Breast epithelium (tissue), 4 donors: Measurements from ENCODE around the gene MTRR. TPM values are rescaled to one million over a fixed set of nuclear protein-coding genes. Genes with fewer than 3 reads are reported as not detected.

Experiments used
- DNase-seq, 2 donors: peaks; one replicate each; pipeline ENCODE4 v3.0.0-alpha.2; 2019; ENCODE audit warnings: low spot score in 2 of 2
- H3K27ac ChIP-seq, 2 donors: fragments of 200-600 bp; sonication (generic) in 1 of 2; one replicate each; pipeline ENCODE4 v1.5.1; 2016 to 2019; ENCODE audit warnings: mild to moderate bottlenecking in 1 of 2
- H3K27me3 ChIP-seq, 2 donors: fragments of 200-600 bp; sonication (generic) in 1 of 2; one replicate each; pipeline versions ENCODE4 v1.5.1 to v1.6.0; 2017 to 2019; ENCODE audit warnings: control low read depth in 1 of 2, mild to moderate bottlenecking in 1 of 2
- H3K36me3 ChIP-seq: fragments of 200-600 bp; one replicate; pipeline ENCODE4 v1.5.1; 2019
- H3K4me1 ChIP-seq, 2 donors: fragments of 200-600 bp; sonication (generic); one replicate each; pipeline ENCODE4 v1.5.1; 2016 to 2019; ENCODE audit warnings: control low read depth in 1 of 2
- H3K4me3 ChIP-seq, 3 donors: fragments of 200-600 bp; sonication (generic); 1 replicate in 2 of 3; 2 replicates in 1 of 3; pipeline ENCODE4 v1.5.1; 2016 to 2019; ENCODE audit warnings: mild to moderate bottlenecking in 3 of 3, moderate library complexity in 2 of 3
- H3K9me3 ChIP-seq, 2 donors: fragments of 200-600 bp; sonication (generic) in 1 of 2; one replicate each; pipeline ENCODE4 v1.5.1; 2016 to 2019; ENCODE audit warnings: control low read depth in 1 of 2
- CTCF ChIP-seq, 3 donors: fragments of 450-650 bp; IDR thresholded peaks; one replicate each; pipeline ENCODE4 v1.5.1; 2016 to 2017; ENCODE audit warnings: antibody characterized with exemption in 3 of 3, mild to moderate bottlenecking in 3 of 3, moderate library complexity in 3 of 3
- POLR2A ChIP-seq: fragments of 450-650 bp; IDR thresholded peaks from one replicate; pipeline ENCODE4 v1.6.1; 2016; ENCODE audit warnings: antibody characterized with exemption, mild to moderate bottlenecking, moderate library complexity
- POLR2AphosphoS5 ChIP-seq, 3 donors: sonication (generic); formaldehyde crosslinking; IDR thresholded peaks; one replicate each; pipeline ENCODE4 v1.6.1; 2017; ENCODE audit warnings: antibody characterized with exemption in 3 of 3
- intact Hi-C: fragments of 100-400 bp; cut with DNase I; formaldehyde crosslinking; loops from one replicate; pipeline ENCODE4 v1.15.1; 2023; ENCODE audit warnings: low total_unique reads
- total RNA-seq, 3 donors: library from RNA; depleted of rRNA; stranded (reverse); fragments of >200 nt; gene quantifications; one replicate each; pipeline ENCODE4 v1.1.0, GENCODE V29; 2016

MTRR gene
- total RNA-seq, 3 donors from 2014 or later: 45.8 to 69.5 (median 57.7) TPM

DNA sequence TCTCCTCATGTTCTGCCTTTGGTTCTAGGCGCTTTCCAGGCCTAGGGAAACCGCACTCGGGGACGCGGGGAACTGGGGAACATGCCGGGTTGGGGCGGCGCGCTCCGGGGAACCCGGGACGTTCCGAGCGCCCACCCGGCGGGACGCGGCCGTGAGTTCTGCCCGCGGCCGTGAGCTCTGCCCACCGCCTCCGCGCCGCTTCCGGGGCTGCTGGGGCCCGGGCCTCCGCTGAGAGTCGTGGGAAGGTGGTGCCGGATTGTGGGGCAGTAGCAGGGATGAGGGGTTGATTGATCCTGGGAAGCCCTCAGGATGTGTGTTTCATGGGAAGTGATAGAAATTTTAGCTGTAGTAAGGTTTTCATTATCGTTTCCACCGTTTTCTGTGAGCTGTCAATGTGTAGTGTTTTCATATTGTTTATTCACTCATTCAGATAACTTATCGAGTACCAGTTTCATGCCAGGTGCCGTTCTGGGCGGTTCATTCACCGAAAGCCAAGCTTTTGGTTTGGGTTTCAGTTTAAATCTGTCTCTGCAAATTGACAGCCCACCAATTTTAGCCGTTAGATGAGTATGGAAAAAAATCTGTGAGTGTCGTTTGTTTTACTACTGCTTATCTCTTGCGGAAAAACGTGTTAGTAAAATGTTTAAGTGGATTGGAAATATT, 657 bp downstream of the MTRR start:
- H3K9me3 ChIP-seq: no peaks in the 10 kb centered on the region
- peak overlapping the region; percentile 83 to 100 (median 100) for H3K4me3 ChIP-seq
- intact Hi-C loops: no loop called here
- no peak for TF ChIP-seq CTCF (IDR thresholded peaks at IDR 0.05)
- TF ChIP-seq POLR2A: no peak
- TF ChIP-seq POLR2AphosphoS5 (IDR thresholded peaks at IDR 0.05): no peak
- H3K27ac ChIP-seq: peak overlapping the region; percentile 73 to 83
- H3K27me3 ChIP-seq: no peaks in the 10 kb centered on the region
- DNase-seq: no peak
- H3K36me3 ChIP-seq: no peaks in the 10 kb centered on the region
- H3K4me1 ChIP-seq: no peaks in the 10 kb centered on the region

DNA sequence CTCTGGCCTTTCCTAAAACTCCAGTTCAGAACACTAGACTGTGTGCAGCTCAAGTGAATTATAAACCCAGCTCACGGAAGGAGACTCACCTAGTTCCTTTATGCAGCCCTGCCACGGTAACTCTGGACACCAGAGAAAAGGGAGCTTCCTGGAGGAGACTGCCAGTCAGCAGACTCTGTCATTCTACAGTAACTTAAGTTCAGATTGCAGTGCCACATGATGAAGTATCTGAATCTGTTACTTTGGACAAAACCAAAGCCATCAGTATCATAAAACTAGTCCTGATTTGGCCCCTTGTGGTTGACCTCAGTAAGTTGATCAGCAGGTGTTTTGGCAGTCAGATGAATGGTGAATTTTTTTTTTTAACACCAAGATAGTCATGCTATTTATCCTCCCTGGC, 2.7 kb downstream of the MTRR start:
- intact Hi-C loops: no loop called here
- H3K4me3 ChIP-seq: no peak overlapping the region
- H3K36me3 ChIP-seq: no peaks in the 10 kb centered on the region

GRCh38 chr5:7872517-7873130, 3.7 kb downstream of the MTRR start:
- no peak for DNase-seq
- H3K9me3 ChIP-seq: no peaks in the 10 kb centered on the region
- intact Hi-C loops: no loop called here
- H3K4me3 ChIP-seq: no peak overlapping the region
- no peaks in the 10 kb centered on the region for H3K36me3 ChIP-seq
- H3K27me3 ChIP-seq: no peaks in the 10 kb centered on the region
- no peak overlapping the region for H3K27ac ChIP-seq
- TF ChIP-seq CTCF (IDR thresholded peaks at IDR 0.05) (no peak), POLR2AphosphoS5 (IDR thresholded peaks at IDR 0.05) (no peak), POLR2A (no peak)
- no peaks in the 10 kb centered on the region for H3K4me1 ChIP-seq

More for the DNA sequence above, 2.7 kb downstream of the MTRR start:
- Histone ChIP-seq H3K27me3 (no peaks in the 10 kb centered on the region), H3K4me1 (no peaks in the 10 kb centered on the region), H3K9me3 (no peaks in the 10 kb centered on the region), H3K27ac (no peak overlapping the region)
- TF ChIP-seq POLR2A (no peak), POLR2AphosphoS5 (IDR thresholded peaks at IDR 0.05) (no peak), CTCF (IDR thresholded peaks at IDR 0.05) (no peak)
- DNase-seq: no peak

- no peaks in the 10 kb centered on the region for H3K9me3 ChIP-seq
- TF ChIP-seq POLR2A (no peak), POLR2AphosphoS5 (IDR thresholded peaks at IDR 0.05) (no peak), CTCF (IDR thresholded peaks at IDR 0.05) (no peak)
- intact Hi-C loops: no loop called here
- no peaks in the 10 kb centered on the region for H3K27me3 ChIP-seq
- H3K4me1 ChIP-seq: no peaks in the 10 kb centered on the region
- H3K27ac ChIP-seq: no peak overlapping the region
- no peak overlapping the region for H3K4me3 ChIP-seq
- no peaks in the 10 kb centered on the region for H3K36me3 ChIP-seq
- DNase-seq: no peak
Observed at GRCh38 chr5:7873216-7873615, 4.3 kb downstream of the MTRR start.

- Histone ChIP-seq H3K4me3 (no peak overlapping the region), H3K27ac (no peak overlapping the region), H3K36me3 (no peaks in the 10 kb centered on the region), H3K27me3 (no peaks in the 10 kb centered on the region), H3K4me1 (no peaks in the 10 kb centered on the region), H3K9me3 (no peaks in the 10 kb centered on the region)
- DNase-seq: no peak
- TF ChIP-seq POLR2AphosphoS5 (IDR thresholded peaks at IDR 0.05) (no peak), CTCF (IDR thresholded peaks at IDR 0.05) (no peak)
- intact Hi-C loops: no loop called here
Observed at GRCh38 chr5:7874639-7875038, 5.7 kb downstream of the MTRR start.
